GM21528 (cell line): ENCODE measurements around the gene TOM1.

Source experiments
- ATAC-seq: cut with Tn5 transposase; IDR thresholded peaks from one replicate; pipeline ENCODE4 v1.9.1; 2021; ENCODE audit warnings: mild to moderate bottlenecking, moderate library complexity; ENCODE audit not compliant: unreplicated experiment, low FRiP score

The TOM1 gene

GRCh38 chr22:35322126-35322525 is 22.4 kb downstream of the TOM1 start:
- no peak for ATAC-seq

DNA sequence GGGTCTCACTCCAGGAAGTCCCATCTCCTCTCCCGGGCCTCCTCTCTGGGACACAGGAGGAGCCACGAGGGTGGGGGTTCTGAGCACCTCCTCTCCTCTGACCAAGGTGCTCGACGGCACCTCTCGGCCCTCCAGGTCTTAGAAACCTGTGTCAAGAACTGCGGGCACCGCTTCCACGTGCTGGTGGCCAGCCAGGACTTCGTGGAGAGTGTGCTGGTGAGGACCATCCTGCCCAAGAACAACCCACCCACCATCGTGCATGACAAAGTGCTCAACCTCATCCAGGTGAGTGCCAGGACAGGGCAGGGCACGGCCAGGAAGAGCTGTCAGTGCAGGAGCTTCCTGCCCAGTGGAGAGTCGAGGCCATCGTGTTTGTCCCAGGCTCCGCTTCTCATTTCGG is 23.2 kb downstream of the TOM1 start:
- no peak for ATAC-seq

DNA sequence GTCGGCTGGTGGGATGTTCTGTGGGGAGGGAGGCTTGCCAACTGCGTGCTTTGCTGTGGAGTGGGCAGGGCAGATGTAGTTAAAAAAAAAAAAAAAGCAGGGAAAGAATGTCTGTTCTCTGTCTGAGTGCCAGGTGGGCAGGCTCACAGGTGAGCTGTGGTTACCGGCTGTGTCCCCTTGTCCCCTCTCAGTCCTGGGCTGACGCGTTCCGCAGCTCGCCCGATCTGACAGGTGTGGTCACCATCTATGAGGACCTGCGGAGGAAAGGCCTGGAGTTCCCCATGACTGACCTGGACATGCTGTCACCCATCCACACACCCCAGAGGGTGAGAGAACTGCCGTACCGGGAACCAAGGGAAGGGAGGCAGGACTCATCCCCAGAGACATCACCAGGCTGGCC is 23.6 kb downstream of the TOM1 start:
- ATAC-seq: no peak

- no peak for ATAC-seq
Measured at GRCh38 chr22:35324067-35324466, 24.4 kb downstream of the TOM1 start.

- ATAC-seq: no peak
Measured at GRCh38 chr22:35324762-35325161, 25.1 kb downstream of the TOM1 start.

DNA sequence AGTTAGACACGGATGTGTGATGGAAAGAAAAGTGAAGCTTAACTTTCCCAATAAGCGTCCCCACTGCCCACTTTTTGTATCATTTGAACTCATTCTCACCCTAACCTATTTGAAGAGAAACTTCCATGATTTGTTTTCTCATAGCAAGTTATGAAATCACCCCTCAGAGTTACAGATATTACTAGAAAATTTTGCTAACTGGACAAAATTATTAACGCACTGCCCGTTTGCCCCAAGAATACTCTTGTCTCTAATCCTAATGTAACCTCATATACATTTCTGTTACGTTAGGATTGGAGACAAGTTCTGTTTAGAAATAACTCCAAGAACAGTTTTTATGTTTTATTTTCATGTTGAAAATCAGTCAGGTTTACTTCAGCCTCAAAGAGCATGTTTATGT is 25.5 kb downstream of the TOM1 start:
- no peak for ATAC-seq

DNA sequence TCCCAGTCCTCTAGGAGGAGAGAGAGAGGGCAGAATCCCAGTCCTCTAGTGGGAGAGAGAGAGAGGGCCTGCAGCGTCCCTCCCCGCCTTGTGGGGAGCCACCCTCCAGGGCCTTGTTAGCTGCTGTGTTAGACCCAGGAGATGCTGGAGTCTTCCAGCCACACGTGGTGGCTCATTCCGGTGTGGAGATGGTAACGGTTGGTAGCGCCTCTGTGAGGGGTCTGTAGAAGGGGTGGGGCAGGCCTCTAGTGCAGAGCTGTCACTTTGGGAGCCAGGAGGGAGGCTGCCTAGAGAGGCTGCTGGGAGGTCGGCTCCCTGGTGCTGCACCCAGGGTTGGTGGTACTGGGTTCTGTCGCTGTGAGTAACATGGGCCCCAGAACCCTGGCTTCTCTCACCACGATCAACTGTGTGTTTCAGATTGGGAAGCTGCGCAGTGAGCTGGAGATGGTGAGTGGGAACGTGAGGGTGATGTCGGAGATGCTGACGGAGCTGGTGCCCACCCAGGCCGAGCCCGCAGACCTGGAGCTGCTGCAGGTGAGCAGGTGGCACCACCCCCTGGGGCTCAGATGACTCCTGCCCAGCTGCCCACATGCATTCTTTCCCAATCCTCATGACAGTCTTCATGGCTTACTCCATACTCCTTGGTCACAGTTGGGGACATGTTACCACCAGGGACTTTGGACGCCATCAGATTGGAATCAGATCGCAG is 27.3 kb downstream of the TOM1 start:
- no peak for ATAC-seq

GRCh38 chr22:35327690-35328471 is 28.2 kb downstream of the TOM1 start:
- no peak for ATAC-seq

DNA sequence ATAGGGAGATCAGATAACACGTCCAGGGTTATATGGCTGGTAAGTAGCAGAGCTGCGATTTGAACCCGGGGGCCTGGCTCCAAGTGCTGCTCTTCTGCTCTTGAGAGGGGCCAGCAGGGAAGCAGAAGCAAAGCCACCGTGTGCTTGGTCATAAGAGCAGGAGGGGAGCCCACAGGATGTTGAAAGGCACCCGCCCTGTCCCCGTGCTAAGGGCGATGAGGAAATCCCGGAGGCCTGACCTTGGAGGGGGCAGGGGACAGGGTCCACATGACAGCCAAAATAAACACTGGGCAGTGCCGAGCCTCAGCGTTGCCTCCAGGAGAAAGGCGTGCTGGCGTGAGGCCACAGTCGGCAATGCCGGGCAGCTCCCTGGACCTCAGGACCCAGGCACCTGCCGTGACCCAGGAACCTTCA is 28.8 kb downstream of the TOM1 start:
- no peak for ATAC-seq

DNA sequence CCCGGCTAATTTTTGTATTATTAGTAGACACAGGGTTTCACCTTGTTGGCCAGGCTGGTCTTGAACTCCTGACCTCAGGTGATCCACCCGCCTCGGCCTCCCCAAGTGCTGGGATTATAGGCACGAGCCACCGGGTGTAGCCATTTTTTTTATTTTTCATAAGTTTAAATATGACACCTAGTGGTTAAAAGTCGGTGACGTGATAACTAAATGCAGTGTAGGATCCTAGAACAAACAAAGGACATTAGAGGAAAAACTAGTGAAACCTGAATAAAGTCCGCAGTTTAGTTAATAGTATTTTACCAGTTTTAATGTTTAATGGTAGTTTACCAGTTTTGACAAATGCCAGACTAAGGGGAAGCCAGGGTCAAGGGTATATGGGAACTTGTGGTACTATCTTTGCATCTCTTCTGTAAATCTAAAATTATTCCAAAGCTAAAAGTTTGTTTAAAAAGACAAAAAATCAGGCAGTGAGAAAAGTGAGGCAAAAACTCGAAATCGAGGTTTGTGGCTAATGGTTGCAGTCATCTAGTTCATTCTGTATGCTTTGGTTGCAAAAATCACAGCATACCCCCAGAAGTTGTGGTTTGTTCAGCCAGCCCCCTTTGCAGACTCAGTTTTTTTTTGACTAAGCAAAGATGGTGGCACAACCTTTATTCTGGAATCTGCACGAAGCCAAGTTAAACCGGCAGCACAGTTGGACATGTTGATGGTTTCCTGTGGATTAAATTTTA is 29.6 kb downstream of the TOM1 start:
- no peak for ATAC-seq

GRCh38 chr22:35330258-35330861 is 30.7 kb downstream of the TOM1 start:
- ATAC-seq: no peak

DNA sequence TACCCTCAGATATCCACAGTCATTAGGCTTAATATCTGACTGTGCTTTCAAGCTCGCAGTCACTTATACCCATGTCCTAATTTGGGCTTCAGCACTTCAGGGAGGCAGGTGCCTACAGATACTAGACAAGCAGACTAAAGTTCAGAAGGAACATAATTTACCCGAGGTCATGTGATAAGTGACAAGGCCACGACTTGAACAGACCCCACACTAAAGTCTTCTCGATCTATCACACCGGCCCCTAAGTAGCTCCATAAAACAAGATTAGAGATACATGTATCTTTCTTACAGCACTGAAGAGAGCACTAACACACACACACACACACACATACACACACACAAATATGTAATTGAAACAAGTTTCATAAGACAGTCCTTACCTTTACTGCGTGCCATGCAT is 32.6 kb downstream of the TOM1 start:
- ATAC-seq: no peak

- no peak for ATAC-seq
Measured at GRCh38 chr22:35333220-35333619, 33.5 kb downstream of the TOM1 start.

DNA sequence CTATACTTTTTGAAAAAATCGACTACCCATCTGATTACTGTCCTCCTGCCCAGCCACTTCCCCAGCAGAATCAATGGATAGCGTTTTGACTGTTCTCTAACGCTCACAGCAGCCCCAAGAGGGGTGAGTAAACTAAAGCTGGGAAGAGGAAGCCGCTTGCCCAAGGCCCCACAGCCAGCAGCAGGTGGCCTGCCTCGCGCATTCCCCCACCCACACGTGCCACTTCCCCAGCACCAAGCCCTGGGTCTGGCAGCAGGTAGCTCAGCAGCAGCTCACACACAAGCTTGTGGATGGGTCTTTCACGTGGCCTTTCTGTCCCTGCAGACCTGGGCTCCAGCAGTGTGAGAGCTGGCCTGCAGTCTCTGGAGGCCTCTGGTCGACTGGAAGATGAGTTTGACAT is 34.3 kb downstream of the TOM1 start:
- no peak for ATAC-seq

- no peak for ATAC-seq
Measured at GRCh38 chr22:35335468-35335867, 35.8 kb downstream of the TOM1 start.

DNA sequence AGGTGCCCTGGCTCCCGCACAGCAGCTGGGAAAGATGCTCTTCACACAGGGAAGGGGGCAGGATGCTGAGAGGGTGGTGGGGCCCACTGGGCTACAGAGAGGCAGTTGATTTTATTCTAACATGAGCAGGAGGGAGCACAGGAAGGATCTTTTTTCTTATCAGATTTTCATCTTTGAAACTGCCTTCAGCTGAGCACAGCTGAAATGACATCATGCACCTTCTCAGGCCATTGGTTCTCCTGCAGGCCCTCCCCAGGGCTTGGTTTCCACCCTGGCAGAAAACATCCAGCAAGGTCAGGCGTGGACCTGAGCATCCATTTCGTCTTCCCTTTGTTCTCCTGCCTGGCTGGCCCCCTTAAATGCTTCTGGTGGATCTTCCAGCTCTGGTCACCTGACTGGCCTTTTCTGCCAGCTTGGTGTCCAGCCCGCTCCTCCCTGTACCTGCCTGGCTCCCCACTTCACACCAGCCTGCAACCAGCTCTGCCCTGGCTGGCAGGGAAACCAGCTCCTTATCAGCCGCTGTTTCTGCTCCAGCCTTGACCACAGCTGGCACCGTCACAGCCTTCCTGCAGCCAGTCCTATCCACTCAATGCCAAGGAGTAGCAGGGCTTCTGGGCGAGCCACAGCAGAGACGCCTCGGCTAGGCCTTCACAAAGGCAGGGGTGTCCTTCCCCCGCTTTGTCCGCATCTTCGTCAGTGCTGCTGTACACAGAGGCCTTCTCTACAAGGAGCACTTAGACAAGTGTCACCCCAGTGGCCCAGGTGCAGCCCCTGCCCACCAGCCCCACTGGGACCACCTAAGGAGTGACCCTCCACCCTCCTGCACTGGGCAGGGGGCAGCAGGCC is 36.5 kb downstream of the TOM1 start:
- ATAC-seq: no peak

DNA sequence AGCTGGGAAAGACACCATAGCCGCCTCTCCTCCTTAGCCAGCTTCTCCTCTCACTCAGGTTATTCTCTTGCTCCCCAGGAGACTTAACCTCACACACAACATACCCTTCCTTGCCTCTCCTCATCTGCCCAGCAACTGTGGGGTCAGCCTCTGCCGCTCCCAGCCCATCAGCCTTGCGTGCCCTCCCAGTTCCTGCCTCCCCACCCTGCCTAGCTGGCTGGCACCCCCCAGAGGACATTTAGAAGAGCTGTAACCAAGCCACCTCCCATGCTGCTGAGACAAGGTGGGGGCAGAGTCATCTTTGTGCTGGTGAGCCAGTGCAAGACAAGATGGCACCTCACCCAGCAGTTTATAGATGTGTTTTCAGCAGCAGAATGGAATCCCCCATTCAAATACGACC is 38.2 kb downstream of the TOM1 start:
- no peak for ATAC-seq

DNA sequence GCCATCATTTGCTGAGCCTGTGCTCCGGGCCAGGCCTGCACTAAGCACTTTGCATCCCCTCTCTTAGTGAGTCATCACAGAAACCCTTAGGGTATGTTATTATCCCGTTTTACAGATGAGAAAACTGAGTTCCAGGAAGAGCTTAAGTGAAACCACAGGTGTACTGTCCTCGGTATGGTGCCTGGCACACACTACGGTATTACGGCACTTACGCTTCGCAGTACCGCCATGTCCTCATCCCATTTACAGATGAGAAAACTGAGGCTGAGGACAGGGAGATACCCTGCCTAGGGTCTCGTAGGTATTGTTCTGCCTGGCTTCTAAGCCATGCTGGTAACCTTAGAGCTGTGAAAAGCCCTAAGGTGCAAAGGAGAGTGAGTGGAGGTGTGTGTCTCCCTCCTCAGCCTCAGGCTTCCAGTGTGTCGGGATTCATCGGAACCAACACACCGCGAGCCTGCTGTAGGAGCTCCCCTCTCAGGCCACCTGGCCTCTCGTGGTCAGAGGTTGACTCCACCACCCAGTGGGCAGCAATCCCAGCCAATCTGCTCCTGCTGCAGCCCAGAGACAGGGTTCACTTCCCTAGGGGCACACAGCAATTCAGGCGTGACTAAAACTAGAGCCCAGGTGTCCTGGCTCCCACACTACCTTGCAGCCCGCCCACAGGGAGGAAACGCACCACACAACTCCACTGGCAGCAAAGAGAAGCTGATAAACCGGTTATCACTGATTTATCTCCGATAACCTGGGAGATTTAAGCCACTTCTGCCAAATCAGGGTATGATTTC is 41.6 kb downstream of the TOM1 start:
- ATAC-seq: no peak

DNA sequence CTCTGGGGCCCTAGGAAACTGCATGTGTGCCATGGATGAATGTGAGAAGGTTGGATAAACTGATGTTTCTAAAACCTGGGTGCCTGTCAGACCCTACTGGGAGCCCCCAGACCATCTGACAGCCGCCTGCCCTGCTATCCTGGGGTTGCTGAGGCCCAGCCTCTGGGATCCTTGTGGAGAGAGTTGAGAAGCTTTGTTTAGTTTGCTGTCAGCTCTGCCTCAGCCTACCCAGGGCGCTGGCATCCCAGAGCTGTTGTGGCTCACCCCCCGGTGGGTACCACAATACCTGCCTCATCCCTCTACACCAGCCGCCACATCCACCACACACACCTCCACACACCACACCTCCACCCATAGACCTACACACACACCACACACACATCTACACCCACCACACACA is 42.7 kb downstream of the TOM1 start:
- no peak for ATAC-seq
